ENCODE data around the gene LEFTY1.
A peak's percentile ranks its signal among the peaks of the same experiment; 100 is the strongest.
"Not testable (repeated sequence)": the region's sequence is repeated elsewhere in the genome, so short reads cannot be mapped to it uniquely, and the experiment has no call there.

Gene LEFTY1

DNA sequence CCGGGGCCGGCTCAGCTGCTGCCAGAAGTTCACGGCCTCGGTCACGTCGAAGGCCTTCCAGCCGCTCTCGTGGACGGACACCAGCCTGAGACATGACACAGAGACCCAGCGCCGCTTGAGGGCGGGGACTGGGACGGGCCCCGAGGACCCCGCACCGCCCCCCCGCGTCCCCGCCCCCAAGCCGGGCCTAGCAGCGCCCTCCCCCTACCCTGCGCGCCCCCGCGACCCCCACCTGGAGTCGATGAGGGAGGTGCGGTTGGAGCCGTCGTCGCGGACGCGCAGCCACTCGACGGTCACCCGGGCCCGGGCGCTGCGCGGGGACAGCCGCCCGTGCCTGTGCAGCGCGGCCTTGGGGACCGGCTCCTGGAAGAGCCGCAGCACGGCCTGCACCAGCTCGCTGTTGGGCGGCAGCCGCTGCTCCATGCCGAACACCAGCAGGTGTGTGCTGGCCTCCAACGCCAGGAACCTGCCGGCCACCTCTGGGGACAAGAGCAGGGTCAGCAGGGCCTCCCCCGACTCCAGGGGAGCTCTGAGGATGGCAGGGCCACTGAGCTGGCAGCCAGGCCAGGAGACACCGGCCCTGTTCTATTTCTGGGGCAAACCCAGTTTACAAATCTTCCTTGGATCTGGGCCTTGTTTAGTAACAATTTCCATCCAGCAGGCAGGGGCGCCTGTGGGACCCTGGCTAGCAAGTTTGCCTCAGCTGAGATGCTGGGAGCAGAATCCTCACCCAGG, 1.2 kb downstream of the LEFTY1 start:
- DNase-seq (ENCODE audit: low read depth): not testable (repeated sequence)

DNA sequence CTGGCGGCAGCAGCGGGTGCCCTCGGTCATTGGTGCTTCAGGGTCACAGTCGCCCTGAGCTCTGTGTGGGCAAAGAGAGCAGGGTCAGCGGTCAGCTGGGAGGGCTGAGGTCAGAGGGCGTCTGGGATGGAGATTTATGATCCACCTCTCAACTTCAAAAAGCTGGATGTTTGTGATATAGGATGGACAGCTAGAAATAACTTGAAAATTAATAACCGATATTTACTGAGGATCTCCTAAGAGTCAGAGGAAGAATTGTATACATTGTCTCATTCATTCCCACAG, 2.0 kb downstream of the LEFTY1 start:
- no peak for DNase-seq (ENCODE audit: low read depth)

DNA sequence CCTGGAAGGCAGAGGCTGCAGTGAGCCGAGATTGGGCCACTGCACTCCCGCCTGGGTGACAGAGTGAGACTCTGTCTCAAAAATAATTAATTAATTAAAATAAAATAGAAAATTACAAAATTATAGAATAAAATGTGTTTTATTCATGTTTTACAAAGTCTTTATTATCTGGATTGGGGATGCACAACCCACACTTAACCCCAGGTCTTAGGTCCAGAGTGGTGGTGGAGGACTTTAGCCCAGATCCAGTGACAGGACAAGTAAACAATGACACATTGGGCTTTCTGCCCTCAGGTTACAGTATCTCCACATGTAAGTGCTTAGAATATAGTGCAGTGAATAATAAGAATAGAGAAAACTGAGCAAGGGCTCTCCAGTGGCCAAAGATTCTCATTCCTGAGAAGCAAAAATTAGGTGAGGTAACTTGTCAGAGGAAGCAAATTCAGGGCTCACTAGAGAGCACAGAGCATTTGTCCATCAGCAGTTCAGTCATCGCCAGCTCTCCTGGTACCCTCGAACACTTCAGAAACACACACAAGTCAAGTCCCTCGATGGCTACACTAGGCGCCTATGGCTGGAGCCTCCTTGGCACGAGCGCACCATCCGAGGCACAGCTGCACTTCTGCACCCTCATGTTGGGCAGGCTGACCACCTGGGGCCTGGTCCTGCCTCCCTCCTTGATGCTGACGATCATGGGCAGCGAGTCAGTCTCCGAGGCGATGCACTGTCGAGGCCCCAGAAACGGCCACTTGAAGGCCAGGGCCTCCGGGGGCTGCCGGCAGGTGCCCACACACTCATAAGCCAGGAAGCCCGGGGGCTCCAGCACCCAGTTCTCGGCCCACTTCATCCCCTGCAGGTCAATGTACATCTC, 2.6 kb downstream of the LEFTY1 start:
- no peak for DNase-seq (ENCODE audit: low read depth)

DNA sequence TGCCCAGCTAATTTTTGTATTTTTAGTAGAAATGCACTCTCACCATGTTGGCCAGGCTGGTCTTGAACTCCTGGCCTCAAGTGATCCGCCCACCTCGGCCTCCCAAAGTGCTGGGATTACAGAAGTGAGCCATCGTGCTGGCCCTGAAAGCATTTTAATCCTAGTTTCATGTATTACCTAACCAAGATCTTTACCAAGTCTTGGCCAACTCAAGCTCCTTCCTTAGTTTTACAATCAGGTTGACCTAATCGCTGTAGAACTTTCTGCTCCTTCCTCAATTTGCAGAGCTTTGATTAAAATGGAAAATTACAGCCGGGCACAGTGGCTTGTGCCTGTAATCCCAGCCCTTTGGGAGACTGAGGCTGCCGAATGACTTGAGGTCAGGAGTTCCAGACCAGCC, 3.6 kb downstream of the LEFTY1 start:
- no peak for DNase-seq (ENCODE audit: low read depth)

DNA sequence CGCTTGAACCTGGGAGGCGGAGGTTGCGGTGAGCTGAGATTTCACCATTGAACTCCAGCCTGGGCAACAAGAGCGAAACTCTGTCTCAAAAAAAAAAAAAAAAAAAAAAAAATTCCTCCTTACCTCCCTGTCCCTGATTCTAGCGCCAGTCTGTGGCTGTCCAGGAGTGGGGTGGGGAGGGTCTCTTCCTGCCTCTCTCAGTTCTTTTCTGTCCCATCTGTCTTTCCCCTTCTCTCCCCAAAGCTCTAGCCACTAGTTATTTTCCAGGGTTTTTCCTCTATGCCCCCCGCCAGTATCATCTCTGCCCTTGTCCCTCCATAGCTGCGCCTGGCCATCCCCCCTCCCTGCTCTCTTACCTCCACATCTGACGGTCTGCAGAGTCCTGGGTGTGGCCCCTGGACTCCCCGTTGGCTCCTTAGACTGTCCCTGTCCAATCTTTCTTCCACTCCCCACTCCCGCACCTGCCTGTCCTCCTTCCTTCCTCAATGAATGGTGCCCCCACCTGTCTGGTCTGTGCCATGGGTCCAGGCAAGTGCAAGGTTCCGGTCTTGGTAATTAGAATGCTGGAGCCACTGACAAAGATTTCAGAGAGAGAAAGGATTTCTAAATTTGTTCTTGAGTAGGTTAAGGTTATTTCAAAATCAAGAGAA, 5.2 kb downstream of the LEFTY1 start:
- no peak for DNase-seq (ENCODE audit: low read depth)

GRCh38 chr1:225882694-225883615, 6.0 kb downstream of the LEFTY1 start:
- peak; percentile 11 for DNase-seq (ENCODE audit: low read depth)

DNA sequence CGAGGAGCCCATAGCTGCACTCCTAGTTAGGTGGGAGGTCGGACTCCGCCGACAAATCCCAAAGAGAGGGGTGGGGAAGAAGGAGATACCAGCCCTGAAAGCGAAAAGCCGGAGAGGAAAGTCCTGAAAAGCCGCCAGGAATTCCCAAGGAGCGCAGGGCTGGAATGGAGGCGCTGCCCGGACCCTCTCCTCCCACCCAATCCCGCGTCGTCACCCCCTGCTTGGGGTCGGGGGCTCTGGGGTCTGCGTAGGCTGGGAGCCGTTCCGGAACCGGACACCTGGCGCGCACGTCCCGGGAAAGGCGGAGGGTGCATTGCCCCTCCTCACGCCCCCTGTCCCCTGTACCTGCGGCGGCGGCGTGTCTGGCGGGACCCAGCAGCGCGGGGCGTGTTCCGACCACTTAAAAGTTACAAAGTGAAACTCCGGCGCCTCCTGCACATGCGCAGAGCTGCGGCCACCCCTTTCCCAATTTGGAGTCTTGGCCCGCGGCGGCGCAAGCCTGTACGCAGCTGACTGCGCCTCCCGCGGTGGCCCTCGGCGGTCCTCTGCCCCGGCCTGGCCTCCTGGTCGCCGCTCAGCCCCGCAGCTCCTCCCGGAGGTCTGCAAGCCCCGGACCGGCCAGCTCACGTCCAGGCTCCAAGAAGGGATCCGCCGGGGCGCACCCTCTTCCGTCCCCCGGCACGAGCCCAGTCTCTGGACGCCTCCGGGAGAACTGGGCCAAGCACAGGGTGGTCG, 6.8 kb downstream of the LEFTY1 start, which contains the start of gene TMEM63A:
TSS of gene TMEM63A (minus strand) at position 422 of the 735 bp plus-strand sequence. CDS start 4,800 bp downstream, outside the sequence.
- peak; percentile 26 for DNase-seq (ENCODE audit: low read depth)

- DNase-seq (ENCODE audit: low read depth): peak; percentile 10
Observed at GRCh38 chr1:225881081-225881958, 7.6 kb downstream of the LEFTY1 start.

GRCh38 chr1:225880636-225881035, 8.3 kb downstream of the LEFTY1 start:
- no peak for DNase-seq (ENCODE audit: low read depth)

DNA sequence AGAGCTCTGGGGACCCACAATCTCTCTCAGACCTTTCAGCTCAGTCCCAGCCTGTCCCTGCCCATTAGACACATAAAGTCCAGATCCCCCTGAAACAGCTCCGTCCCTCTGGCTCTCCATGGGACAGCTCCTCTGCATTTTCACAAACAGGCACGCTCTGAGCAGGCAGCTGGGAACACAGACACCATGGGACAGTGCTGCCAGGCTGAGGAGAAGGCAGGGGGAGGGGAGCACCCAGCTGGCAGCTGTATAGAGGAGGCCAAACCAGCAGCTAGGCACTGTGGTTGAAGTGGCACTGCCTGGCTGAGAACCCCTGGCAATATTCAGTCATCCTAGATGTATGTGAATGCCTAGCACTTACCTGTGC, 8.7 kb downstream of the LEFTY1 start:
- no peak for DNase-seq (ENCODE audit: low read depth)

DNA sequence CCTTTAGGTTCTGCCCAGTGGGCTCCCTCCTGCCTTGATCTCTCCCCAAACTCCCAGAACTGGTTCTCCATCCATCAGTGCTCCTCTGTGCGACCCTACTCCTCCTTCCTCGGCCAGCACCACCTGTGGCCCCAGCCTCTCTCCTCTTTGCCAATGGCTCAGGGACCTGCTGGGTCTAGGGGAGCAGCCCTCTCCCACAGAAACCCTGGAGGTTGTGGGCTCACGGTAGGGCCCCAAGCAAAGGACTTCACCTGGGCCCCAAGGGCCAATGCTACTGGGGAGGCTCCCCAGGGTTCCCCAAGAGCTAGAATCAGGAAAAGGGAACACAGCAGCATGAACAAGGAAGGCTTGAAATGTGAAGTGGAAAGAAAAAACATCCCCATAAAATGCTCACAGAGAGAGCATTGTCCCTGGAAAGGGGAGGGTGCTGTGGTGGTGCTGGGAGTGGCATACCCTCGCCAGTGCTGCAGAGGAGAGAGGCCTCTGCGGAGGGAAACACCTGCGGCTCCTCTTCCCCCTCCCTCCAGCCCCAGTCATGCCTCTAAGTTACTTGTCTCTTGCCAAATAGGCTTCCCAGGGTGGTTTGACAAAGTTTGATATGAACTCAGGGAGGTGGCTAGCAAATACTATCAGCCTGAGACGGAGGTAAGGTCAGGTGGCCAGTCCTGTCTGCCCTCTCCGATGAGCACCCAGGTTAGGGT, 9.3 kb downstream of the LEFTY1 start:
- no peak for DNase-seq (ENCODE audit: low read depth)

DNA sequence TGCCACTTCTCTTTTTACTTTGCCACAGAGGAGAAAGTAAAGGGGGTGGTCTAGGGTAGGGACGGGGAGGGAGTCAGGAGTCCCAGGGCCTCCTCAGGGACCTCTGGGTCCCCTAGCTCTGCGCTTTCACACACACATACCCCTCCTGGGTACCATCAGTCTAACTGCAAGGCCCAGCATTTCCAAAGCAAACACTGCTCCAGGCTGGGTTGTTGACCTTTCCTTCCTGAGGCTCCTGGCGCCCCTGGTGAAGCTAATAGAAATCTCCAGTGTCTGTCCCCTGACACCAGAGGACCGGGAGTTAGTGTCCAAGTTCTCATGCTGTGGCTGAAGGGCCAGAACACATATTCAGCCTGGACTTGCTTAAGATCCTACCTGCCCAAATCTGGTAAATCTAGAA, 10.7 kb downstream of the LEFTY1 start:
- no peak for DNase-seq (ENCODE audit: low read depth)

DNA sequence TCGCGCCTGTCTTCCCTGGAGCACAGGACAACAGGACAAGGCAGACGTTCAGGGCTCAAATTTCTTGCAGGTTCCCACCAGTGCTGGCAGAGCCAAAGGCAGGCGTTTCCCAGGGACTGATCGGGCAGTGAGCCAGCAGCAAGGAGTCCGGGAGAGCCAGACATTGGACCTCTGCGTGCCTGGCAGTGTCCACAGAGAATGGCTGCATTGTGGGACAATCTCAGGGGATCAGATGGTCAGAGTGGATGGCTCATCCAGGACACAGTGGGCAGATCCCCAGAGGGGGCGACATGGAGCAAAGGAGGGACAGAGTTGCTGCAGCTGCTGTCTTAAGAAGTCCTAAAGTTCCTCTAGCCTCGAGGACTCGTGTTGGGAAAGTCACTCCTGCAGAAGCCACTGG, 11.4 kb downstream of the LEFTY1 start:
- peak; percentile 16 for DNase-seq (ENCODE audit: low read depth)

DNA sequence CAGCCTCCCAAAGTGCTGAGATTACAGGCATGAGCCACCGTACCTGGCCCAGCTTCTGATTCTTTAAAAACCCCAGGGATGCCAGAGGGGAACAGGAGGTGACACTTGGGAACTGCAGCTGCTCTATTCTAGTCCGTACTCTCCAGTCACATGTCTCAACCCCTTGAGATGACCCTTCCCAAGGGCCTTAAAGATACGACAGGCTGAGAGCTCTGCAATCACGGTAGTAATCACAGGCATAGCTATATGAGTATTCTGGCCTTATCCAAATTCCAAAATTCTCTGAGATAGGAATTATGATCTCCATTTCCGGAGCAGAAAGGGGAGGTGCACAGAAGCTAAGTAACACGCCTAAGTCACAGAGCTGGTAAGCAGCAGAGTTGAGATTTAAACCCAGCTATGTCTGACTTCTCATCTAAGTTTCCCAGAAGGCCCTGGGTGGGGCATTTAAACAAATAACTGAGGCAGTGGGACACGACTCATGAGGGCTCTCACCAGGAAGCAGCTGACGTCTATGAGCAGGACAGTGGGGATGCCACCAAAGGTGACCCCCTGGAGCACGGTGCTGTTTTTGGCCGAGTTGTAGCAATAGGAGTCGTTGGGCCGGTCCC, 11.9 kb downstream of the LEFTY1 start:
- DNase-seq (ENCODE audit: low read depth): no peak

GRCh38 chr1:225875044-225875815, 13.7 kb downstream of the LEFTY1 start:
- DNase-seq (ENCODE audit: low read depth): no peak

- no peak for DNase-seq (ENCODE audit: low read depth)
Observed at GRCh38 chr1:225874431-225874830, 14.5 kb downstream of the LEFTY1 start.

GRCh38 chr1:225873281-225873850, 15.6 kb downstream of the LEFTY1 start:
- no peak for DNase-seq (ENCODE audit: low read depth)

- no peak for DNase-seq (ENCODE audit: low read depth)
Observed at GRCh38 chr1:225872075-225872430, 16.9 kb downstream of the LEFTY1 start.
